Glomerular visceral epithelial cell (primary cell): Measurements from ENCODE around the gene CCDC102A.
"Not testable (repeated sequence)": the region's sequence is repeated elsewhere in the genome, so short reads cannot be mapped to it uniquely, and the experiment has no call there.

Experiments
- DNase-seq: peaks from one replicate; pipeline ENCODE4 v3.0.0-alpha.2; 2016; ENCODE audit errors: extremely low spot score

CCDC102A gene

DNA sequence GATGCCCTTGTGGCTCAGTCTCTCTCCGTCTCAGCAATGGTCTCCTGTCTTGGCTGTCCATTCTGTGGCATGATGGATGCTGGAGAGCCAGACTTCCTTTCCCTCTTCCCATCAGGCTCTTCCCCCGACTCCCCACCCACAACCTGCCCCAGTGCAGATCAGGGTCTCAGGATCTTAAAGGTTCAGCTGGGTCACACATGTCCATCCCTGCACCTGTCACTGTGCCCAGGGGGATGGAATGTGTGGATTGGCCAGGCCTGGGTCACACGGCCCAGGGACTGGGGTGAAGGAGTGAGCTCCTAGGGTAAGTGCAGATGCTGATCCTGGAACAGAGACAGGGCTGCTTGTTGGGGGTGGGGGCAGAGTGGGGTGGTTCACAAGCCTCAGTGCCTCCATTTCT is 29.1 kb upstream of the CCDC102A start:
- no peak for DNase-seq

DNA sequence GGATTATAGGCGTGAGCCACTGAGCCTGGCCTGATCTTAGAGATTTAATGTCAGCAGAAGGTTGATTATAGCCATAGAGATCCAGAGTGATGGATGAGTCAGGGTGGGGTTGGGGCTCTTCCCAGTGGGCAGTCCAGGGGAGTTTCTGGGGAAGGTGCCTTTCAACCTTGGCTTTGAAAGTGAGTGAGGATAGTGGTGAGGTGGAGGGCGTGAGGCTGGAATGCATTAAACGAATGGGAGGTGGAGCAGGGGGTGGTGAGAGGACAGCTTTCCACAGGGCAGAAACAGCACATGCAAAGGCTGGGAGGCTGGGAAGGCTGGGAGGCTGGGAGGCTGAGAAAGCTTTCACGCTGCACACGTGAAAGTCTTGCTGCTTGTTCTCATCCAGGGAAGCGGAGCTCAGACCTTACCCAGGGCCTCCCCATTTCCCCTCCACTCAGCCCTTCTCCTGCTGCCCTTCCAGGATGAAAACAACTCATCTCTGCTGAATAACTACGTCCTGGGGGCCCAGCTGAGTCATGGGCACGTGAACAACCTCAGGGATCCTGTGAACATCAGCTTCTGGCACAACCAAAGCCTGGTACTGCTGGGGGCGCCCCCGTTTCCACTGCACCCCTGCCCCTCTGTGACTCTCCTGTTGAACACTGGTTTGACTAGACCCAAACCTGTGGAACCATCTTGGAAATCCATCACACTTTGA is 28.4 kb upstream of the CCDC102A start:
- peak; percentile 42 for DNase-seq

DNA sequence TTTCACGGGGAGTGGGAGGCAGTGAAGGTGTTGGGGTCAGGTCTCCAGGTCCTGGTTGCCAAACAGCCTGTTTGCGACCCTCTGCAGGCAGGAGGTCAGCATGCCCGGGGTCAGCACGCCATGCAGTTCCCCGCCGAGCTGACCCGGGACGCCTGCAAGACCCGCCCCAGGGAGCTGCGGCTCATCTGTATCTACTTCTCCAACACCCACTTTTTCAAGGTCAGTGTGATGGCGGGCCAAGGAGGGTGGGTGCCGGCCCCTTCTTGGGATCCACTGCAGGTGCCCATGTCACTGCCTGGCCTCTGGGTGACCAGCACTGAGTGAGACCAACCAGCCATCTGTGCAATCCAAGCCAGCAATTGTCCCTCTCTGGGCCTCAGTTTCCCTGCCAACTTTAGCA is 27.4 kb upstream of the CCDC102A start:
- DNase-seq: no peak

DNA sequence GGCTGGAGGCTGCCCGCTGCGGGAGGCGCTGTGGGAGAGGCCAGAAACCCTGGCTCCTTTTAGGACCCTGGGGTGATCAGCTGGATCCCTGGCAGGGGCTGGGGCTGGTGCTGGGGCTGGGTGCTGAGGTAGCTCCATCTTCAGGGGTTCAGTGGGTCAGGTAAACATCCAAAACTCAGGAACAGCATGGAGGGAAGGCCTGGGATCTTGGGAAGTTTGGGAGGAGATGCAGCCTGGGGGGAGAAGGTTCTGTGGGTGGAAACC is 27.0 kb upstream of the CCDC102A start:
- no peak for DNase-seq

DNA sequence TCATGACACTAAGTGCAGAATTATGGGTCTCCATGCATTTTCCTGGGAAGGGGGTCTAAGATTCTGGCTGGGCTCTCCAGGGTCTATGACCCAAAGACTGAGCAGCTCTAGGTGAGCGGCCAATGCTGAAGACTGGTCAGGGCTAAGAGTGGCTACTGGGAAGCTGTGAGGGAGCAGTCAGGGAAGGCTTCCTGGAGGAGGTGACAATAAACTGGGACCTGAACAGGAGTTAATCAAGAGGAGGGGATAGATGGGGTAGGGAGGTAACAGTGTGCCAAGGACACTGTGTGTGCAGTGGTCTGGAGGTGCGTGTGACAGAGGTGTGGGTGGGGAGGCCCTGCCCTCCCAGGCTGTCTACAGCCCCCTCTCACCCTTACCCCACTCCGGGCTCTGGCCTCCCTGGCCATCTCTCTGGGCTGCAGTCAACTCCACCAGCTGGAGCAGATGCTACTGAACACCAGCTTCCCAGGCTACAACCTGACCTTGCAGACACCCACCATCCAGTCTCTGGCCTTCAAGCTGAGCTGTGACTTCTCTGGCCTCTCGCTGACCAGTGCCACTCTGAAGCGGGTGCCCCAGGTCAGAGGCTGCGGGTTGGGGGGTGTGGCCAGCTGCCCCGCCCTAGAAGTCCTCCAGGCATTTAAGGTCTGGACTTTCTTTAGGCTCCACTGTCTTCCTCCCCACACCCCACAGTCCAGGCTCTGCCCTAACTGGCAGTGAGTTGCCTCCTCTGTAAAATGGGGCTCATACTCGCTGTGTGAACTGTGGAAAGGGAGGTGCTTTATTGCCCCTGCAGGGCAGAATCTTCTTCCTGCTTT is 26.5 kb upstream of the CCDC102A start:
- no peak for DNase-seq

DNA sequence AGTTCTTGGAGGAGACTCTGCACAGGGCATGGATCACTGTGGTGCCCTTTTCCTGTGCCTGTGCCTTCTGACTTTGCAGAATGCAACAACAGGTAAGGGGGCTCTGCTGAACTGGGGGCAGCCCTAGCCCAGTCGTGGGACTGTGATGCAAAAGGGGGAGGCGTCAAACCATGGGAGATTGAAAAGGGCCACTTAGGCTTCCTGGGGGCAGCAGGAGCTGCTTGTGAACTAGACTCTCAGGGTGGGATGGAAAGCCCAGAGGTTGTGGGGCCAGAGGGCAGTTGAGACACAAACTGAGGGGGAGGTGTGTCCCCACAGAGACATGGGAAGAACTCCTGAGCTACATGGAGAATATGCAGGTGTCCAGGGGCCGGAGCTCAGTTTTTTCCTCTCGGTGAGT is 25.7 kb upstream of the CCDC102A start:
- no peak for DNase-seq

DNA sequence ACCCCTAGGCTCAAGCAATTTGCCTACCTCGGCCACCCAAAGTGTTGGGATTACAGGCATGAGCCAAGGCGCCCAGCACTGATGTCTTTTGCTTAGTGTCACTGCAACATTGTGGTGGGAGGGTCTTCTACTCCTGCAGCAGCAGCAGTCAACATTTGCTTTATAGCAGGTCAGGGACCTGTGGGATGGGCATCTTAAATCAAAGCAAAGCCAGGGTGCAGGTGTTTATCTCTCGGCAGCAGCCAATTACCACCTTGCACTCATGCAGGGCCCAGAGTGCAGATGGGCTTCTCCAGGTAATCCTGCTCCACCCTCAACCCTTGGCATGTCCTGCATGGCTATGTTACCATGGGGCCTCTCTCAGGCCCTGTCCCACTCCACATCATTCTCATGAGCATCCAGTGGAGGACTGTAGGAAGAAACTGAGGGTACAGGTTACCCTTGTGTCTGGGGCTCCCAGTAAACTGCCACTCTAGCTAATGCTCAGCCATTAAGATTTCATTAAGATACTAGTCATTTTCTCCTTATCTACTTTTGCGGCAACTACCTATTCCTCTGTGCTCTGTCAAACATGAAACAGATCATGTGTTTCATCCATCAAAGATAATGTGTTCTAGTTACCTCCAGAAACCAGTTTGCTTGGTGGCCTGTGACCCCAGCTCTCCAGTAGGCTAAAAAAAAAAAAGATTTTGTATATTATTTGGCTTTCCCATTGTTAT is 22.9 kb upstream of the CCDC102A start:
- no peak for DNase-seq

DNA sequence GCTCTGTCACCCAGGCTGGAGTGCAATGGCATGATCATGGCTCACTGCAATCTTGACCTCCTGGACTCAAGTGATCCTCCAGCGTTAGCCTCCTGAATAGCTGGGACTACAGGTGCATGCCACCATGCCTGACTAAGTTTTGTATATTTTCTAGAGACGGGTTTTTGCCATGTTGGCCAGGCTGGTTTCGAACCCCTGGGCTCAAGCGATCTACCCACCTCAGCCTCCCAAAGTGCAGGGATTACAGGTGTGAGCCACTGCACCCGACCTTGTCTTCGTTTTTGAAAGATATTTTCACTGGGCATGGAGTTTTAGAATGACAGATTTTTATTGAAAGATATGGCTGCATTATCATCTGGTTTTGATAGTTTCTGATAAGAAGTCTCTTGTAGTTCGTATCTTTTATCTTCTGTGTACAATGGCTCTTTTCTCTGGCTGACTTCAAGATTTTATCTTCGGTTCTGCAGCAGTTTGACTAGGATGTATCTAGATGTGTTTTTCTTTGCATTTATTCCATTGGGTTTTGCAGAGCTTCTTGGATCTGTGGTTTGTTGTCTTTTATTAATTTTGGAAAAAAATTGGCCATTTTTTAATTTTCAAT is 20.7 kb upstream of the CCDC102A start:
- DNase-seq: no peak

DNA sequence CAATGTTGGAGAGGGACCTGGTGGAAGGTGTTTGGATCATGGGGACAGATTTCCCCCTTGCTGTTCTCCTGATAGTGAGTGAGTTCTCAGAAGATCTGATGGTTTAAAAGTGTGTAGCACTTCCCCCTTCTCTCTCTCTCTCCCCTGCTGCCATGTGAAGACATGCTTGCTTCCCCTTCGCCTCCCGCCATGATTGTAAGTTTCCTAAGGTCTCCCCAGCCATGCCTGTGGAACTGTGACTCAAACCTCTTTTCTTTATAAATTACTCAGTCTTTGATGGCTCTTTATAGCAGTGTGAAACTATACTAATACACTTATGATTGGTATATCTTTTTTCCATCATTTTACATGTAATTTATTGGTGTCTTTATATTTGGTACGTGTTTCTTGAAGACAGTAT is 19.5 kb upstream of the CCDC102A start:
- no peak for DNase-seq

DNA sequence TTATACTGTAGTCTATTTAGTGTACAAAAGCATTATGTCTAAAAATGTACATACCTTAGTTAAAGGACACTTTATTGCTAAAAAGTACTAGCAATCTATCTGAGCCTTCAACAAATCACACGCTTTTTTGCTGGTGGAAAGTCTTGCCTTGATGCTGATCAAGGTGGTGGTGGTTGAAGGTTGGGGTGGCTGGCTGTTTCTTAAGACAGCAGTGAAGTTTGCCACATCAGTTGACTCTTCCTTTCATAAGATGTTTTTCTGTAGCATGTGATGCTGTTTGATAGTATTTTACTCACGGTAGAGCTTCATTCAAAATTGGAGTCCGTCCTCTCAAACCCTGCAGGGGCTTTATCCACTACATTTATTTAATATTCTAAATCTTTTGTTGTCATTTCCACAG is 14.7 kb upstream of the CCDC102A start:
- DNase-seq: no peak

DNA sequence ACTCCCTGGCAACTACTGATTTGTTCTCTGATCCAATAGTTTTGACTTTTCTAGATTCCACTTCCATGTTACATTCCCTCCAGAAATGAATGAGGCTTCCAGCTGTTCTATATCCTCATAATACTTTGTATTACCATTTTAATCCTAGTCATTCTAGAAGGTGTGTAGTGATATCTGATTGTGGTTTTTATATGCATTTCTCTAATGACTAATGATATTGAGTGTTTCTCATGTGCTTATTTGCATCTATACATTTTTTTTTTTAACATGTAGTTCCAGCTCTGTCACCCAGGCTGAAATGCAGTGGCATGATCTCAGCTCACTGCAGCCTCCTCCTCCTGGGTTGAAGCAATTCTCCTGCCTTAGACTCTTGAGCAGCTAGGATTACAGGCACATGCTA is 13.4 kb upstream of the CCDC102A start:
- DNase-seq: no peak

DNA sequence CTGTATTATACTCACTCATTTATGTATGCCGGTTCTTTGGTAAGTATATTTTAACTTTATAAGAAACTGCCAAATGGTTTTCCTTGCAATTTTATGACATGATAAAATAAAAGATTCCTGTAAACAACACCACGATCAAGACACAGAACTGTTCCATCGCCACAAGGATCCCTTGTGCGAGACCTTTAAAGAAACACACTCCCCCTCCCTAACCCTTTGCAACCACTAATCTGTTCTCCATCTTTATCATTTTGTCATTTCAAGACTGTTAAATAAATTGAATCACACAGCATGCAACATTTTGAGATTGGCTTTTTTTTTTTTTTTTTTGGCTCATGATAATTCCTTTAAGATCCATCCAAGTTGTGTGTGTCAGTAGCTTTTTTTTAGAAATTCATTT is 12.0 kb upstream of the CCDC102A start:
- DNase-seq: no peak

DNA sequence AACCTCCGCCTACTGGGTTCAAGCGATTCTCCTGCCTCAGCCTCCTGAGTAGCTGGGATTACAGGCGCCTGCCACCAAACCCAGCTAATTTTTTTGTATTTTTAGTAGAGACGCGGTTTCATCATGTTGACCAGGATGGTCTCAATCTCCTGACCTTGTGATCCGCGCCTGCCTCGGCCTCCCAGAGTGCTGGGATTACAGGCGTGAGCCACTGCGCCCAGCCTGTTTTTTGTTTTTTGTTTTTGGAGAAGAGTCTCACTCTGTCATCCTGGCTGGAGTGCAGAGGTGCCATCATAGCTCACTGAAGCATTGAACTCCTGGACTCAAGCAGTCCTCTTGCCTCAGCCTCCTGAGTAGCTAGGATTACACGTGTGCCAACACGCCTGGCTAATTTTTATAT is 11.2 kb upstream of the CCDC102A start:
- not testable (repeated sequence) for DNase-seq

DNA sequence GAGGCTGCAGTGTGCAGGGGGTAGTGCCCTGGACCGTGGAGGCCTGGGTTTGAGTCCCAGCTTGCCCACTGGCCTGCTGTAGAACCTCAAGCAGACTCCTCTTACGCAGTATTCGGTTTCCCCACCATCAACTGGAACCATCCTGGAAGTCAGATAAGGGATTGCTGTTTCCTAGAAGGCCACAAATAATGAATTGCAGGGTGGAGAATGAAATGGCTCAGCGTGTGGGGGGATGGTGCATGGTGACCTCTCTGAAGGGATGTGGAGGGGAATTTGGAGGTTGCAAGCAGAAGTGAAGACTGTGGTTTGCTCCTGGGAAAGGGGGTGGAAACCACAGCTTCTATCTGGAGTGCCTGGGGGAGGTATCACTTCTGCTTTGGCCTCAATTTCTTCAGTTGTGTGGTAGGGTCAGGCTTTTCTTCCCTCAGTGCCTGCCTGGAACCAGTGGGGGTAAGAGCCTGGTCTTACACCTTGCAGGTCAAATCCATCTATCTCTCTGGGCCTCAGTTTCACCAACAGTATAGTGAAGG is 7.8 kb upstream of the CCDC102A start:
- DNase-seq: no peak

DNA sequence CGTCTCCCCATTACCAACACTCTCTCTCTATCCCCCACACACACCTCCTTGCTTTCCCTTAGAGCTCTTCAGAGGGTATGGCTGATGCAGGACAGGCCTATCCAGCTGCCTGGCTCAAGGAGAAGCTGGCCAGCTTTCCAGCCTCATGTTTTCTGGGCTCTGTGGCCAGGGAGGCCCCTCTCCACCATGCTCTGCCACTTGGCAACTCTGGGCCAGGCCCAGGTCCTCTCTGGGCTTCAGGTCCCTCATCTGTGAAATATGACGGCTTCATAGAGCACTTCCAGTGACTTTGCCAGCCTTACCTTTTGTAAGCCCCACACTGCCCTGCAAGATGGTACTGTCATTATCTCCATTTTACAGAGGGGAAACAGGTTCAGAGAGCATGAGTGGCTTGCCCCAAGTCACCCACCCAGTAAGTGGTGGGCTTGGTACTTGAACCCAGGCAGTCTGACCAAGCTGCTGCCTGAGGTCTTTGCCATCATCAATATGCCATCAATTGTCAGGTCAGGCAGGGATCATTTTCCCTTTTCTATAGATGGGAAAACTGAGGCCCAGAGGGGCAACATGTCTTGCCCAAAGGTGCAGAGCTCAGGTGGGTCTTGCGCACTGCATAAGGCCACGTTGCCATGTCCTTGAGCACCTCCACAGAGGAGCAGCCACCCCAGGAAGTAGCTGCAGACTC is 5.5 kb upstream of the CCDC102A start:
- no peak for DNase-seq

DNA sequence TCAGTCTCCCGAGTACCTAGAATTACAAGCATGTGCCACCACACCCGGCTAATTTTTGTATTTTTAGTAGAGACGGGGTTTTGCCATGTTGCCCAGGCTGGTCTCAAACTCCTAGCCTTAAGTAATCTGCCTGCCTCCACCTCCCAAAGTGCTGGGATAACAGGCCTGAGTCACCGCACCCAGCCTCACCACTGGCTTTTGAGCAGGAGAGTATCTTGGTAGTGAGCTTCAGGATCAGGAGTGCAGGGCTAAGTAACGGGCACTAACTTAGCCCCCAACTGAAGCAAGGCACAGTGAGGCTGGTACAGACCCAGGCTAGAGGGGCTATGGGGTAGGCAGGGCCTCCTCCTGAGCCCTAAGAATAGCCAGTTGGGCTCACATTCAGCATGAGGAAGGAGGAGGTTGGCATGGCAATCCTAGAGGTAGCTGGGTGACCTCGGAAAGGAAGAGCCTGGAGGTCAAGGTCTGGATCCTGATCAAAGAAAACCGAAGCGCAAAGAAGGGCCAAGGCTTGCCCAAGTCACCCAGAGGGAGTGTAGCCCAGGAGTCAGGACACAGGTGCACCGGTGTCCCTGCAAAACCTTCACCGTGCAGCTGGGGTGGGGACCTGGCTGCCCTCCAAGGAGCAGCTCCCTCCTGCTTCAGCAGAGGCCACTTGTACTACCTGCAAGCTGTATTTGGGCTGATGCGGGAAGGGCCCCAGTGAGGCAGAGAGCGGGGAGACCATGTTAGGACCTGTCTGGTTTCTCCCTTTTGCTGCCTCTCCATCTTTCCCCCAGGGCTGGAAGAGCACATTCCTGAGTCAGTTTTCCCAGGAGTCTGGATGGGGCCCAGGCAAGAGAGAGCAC is 4.8 kb upstream of the CCDC102A start:
- no peak for DNase-seq

DNA sequence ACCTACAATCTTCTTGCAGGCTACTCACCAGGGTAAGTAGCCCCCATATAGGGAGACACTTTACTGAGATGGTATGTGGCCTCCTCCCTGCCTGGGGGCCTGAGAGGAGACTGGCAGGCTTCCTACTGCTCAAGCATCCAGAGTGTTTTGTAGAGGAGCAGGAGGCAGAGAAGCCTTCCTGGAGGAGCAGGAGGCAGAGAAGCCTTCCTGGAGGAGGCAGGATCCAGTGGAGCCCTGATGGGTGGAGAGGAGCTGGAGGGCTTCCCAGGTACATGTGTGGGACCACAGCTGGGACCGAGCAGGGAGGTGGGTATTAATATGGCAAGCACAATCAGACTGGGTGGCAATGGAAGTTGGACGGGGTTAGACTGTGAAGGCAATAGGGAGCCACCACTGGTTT is 4.0 kb upstream of the CCDC102A start:
- no peak for DNase-seq

DNA sequence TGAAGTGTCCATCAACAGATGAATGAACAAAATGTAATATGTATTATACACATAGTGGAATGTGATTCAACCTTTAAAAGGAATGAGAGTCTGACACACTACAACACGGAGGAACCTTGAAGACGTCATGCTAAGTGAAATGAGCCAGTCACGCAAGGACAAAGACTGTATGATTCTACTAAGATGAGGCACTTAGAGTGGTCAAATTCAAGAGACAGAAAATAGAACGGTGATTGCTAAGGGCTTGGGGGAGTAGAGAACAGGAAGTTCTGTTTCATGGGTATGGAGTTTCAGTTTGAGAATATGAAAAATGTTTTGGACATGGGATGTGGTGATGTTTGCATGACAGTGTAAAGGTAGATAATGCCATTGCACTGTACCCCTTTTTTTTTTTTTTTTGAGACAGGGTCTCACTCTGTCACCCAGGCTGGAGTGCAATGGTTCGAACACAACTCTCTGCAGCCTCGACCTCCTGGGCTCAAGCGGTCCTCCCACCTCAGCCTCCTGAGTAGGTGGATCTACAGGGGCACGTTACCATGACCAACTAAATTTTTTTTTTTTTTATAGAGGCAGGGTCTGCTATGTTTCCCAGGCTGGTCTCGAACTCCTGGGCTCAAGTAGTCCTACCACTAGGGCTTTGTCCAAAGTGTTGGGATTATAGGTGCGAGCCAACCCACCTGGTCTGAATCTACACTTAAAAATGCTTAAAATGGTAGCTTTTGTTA is 2.9 kb upstream of the CCDC102A start:
- DNase-seq: no peak

DNA sequence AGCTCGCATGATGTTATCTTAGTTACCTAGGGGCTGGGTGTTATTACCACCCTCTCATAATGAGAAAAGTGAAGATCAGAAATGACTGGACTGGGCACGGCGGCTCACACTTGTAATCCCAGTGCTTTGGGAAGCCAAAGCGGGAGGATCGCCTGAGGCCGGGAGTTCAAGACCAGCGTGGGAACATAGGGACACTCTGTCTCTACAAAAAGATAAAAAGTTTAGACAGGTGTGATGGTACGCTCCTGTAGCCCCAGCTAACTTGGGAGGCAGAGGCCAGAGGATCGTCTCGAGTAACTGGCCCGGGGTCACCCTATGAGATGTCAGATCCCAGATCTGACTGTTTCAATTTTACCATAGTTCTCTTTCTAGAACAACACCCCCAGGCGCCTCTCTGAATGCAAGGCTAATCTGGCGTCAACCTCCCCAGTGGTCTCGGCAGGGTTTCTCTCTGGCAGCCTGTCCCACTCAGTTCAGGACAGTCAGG is 1.9 kb upstream of the CCDC102A start:
- no peak for DNase-seq

DNA sequence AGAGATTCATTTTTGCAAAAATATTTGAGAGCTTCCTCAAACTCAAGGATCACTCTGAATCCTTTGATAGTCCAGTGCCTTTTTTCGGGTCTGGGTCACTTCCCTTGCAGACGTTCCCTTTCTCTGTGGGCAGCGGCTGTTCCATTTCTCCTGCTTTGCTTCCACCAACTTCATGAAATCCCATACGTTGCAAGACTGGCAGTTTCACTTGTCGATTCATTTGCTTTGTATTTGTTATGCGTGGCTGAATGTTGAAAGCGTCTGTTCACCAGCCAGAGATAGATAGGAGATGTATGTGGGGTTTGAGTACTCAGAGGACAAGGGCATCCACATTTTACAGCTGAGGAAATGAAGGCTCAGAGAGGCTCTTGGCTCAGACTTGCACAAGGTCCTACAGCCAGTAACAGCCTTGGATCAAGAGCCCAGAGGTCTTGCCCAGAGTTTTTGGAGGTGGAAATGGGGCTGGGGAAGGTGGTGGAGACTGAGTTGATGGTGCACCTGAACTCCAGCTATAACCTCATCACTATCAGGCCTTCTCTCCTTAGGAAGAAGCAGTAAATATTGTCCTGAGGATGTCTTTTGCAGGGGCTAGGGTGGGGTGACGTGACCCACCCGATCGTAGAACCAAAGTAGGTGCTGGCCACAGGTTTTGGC is 1.3 kb upstream of the CCDC102A start:
- no peak for DNase-seq
